ENCODE measurements around the gene ATP6V1G2.

The ATP6V1G2 gene

GRCh38 chr6:31575335-31575901, 29.0 kb upstream of the ATP6V1G2 start, which contains the start of gene TNF:
TSS of gene TNF (plus strand) at chr6:31575565. CDS start at chr6:31575742, 177 bp downstream.
- no peak within 1 kb of the TSS for H3K4me3 ChIP-seq (ENCODE audit: low read depth, low read length)
- no peak within 1 kb of the TSS for H3K9ac ChIP-seq (ENCODE audit: low read depth, low read length)
- peaks cover 10% of the 10 kb centered on the region for H3K27me3 ChIP-seq (ENCODE audit: control insufficient read depth, insufficient read depth, low read length)
- no peaks in the 10 kb centered on the region for H3K9me3 ChIP-seq (ENCODE audit: control insufficient read depth, insufficient read depth, low read length)
- H3K36me3 ChIP-seq (ENCODE audit: control insufficient read depth, insufficient read depth, low read length): no peaks in the 10 kb centered on the region
- H3K4me1 ChIP-seq (ENCODE audit: control insufficient read depth, insufficient read depth, low read length): peaks cover 4% of the 10 kb centered on the region; the same call in 1 of the 2 replicates
- H3K27ac ChIP-seq (ENCODE audit: low read depth, low read length): no peak within 1 kb of the TSS

DNA sequence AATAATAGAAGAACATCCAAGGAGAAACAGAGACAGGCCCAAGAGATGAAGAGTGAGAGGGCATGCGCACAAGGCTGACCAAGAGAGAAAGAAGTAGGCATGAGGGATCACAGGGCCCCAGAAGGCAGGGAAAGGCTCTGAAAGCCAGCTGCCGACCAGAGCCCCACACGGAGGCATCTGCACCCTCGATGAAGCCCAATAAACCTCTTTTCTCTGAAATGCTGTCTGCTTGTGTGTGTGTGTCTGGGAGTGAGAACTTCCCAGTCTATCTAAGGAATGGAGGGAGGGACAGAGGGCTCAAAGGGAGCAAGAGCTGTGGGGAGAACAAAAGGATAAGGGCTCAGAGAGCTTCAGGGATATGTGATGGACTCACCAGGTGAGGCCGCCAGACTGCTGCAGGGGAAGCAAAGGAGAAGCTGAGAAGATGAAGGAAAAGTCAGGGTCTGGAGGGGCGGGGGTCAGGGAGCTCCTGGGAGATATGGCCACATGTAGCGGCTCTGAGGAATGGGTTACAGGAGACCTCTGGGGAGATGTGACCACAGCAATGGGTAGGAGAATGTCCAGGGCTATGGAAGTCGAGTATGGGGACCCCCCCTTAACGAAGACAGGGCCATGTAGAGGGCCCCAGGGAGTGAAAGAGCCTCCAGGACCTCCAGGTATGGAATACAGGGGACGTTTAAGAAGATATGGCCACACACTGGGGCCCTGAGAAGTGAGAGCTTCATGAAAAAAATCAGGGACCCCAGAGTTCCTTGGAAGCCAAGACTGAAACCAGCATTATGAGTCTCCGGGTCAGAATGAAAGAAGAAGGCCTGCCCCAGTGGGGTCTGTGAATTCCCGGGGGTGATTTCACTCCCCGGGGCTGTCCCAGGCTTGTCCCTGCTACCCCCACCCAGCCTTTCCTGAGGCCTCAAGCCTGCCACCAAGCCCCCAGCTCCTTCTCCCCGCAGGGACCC, 28.0 kb upstream of the ATP6V1G2 start:
- H3K4me1 ChIP-seq (ENCODE audit: control insufficient read depth, insufficient read depth, low read length): no peaks in the 10 kb centered on the region; the same call in 1 of the 2 replicates
- no peak overlapping the region for H3K9ac ChIP-seq (ENCODE audit: low read depth, low read length)
- no peak overlapping the region for H3K4me3 ChIP-seq (ENCODE audit: low read depth, low read length)
- H3K9me3 ChIP-seq (ENCODE audit: control insufficient read depth, insufficient read depth, low read length): no peaks in the 10 kb centered on the region
- no peaks in the 10 kb centered on the region; the same call in 1 of the 2 replicates for H3K27me3 ChIP-seq (ENCODE audit: control insufficient read depth, insufficient read depth, low read length)
- no peaks in the 10 kb centered on the region for H3K36me3 ChIP-seq (ENCODE audit: control insufficient read depth, insufficient read depth, low read length)
- no peak overlapping the region for H3K27ac ChIP-seq (ENCODE audit: low read depth, low read length)

DNA sequence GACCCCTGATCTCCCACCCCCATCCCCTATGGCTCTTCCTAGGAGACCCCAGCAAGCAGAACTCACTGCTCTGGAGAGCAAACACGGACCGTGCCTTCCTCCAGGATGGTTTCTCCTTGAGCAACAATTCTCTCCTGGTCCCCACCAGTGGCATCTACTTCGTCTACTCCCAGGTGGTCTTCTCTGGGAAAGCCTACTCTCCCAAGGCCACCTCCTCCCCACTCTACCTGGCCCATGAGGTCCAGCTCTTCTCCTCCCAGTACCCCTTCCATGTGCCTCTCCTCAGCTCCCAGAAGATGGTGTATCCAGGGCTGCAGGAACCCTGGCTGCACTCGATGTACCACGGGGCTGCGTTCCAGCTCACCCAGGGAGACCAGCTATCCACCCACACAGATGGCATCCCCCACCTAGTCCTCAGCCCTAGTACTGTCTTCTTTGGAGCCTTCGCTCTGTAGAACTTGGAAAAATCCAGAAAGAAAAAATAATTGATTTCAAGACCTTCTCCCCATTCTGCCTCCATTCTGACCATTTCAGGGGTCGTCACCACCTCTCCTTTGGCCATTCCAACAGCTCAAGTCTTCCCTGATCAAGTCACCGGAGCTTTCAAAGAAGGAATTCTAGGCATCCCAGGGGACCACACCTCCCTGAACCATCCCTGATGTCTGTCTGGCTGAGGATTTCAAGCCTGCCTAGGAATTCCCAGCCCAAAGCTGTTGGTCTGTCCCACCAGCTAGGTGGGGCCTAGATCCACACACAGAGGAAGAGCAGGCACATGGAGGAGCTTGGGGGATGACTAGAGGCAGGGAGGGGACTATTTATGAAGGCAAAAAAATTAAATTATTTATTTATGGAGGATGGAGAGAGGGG, 27.1 kb upstream of the ATP6V1G2 start:
- H3K9ac ChIP-seq (ENCODE audit: low read depth, low read length): no peak overlapping the region
- H3K9me3 ChIP-seq (ENCODE audit: control insufficient read depth, insufficient read depth, low read length): no peaks in the 10 kb centered on the region
- no peaks in the 10 kb centered on the region for H3K36me3 ChIP-seq (ENCODE audit: control insufficient read depth, insufficient read depth, low read length)
- no peak overlapping the region for H3K27ac ChIP-seq (ENCODE audit: low read depth, low read length)
- H3K27me3 ChIP-seq (ENCODE audit: control insufficient read depth, insufficient read depth, low read length): no peaks in the 10 kb centered on the region; the same call in 1 of the 2 replicates
- no peak overlapping the region for H3K4me3 ChIP-seq (ENCODE audit: low read depth, low read length)
- H3K4me1 ChIP-seq (ENCODE audit: control insufficient read depth, insufficient read depth, low read length): no peaks in the 10 kb centered on the region; the same call in 1 of the 2 replicates

DNA sequence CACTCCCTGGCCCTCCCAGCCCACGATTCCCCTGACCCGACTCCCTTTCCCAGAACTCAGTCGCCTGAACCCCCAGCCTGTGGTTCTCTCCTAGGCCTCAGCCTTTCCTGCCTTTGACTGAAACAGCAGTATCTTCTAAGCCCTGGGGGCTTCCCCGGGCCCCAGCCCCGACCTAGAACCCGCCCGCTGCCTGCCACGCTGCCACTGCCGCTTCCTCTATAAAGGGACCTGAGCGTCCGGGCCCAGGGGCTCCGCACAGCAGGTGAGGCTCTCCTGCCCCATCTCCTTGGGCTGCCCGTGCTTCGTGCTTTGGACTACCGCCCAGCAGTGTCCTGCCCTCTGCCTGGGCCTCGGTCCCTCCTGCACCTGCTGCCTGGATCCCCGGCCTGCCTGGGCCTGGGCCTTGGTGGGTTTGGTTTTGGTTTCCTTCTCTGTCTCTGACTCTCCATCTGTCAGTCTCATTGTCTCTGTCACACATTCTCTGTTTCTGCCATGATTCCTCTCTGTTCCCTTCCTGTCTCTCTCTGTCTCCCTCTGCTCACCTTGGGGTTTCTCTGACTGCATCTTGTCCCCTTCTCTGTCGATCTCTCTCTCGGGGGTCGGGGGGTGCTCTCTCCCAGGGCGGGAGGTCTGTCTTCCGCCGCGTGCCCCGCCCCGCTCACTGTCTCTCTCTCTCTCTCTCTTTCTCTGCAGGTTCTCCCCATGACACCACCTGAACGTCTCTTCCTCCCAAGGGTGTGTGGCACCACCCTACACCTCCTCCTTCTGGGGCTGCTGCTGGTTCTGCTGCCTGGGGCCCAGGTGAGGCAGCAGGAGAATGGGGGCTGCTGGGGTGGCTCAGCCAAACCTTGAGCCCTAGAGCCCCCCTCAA, 25.9 kb upstream of the ATP6V1G2 start, which contains the start of gene LTA:
Gene LTA (plus strand): TSS at position 249 of the 871 bp plus-strand sequence. CDS start 454 bp downstream, at position 703.
- no peak within 1 kb of the TSS for H3K9ac ChIP-seq (ENCODE audit: low read depth, low read length)
- no peaks in the 10 kb centered on the region for H3K9me3 ChIP-seq (ENCODE audit: control insufficient read depth, insufficient read depth, low read length)
- H3K27me3 ChIP-seq (ENCODE audit: control insufficient read depth, insufficient read depth, low read length): no peaks in the 10 kb centered on the region; the same call in 1 of the 2 replicates
- no peak within 1 kb of the TSS for H3K4me3 ChIP-seq (ENCODE audit: low read depth, low read length)
- peaks cover 9% of the 10 kb centered on the region; the same call in 1 of the 2 replicates for H3K4me1 ChIP-seq (ENCODE audit: control insufficient read depth, insufficient read depth, low read length)
- no peak within 1 kb of the TSS for H3K27ac ChIP-seq (ENCODE audit: low read depth, low read length)
- no peaks in the 10 kb centered on the region for H3K36me3 ChIP-seq (ENCODE audit: control insufficient read depth, insufficient read depth, low read length)

GRCh38 chr6:31569861-31570536, 23.6 kb upstream of the ATP6V1G2 start:
- Histone ChIP-seq H3K9me3 (ENCODE audit: control insufficient read depth, insufficient read depth, low read length) (no peaks in the 10 kb centered on the region), H3K4me3 (ENCODE audit: low read depth, low read length) (no peak overlapping the region), H3K4me1 (ENCODE audit: control insufficient read depth, insufficient read depth, low read length) (peaks cover 10% of the 10 kb centered on the region; the same call in 1 of the 2 replicates), H3K27ac (ENCODE audit: low read depth, low read length) (no peak overlapping the region), H3K9ac (ENCODE audit: low read depth, low read length) (no peak overlapping the region), H3K27me3 (ENCODE audit: control insufficient read depth, insufficient read depth, low read length) (no peaks in the 10 kb centered on the region), H3K36me3 (ENCODE audit: control insufficient read depth, insufficient read depth, low read length) (no peaks in the 10 kb centered on the region)

DNA sequence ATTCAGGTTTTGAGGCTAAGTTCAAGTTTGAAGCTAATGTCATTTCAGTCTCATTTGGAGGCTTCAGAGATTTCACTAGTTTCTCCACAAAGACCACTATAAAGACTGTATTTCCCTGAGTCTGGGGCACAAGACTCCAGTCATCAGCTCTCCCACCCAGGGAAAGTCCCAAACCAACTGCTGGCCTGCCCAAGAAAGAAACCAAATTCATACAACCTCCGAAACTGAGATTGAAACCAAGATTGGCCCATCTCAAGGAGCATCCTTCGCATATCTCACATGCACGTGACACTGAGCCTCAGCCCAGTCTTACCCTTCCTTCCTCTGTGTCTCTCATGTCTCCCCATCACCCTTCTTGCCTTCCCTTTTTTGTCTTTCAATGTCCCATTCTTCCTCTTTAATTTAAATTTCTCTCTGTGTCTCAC, 22.1 kb upstream of the ATP6V1G2 start:
- Histone ChIP-seq H3K27me3 (ENCODE audit: control insufficient read depth, insufficient read depth, low read length) (no peaks in the 10 kb centered on the region), H3K4me1 (ENCODE audit: control insufficient read depth, insufficient read depth, low read length) (peaks cover 10% of the 10 kb centered on the region; the same call in 1 of the 2 replicates), H3K4me3 (ENCODE audit: low read depth, low read length) (no peak overlapping the region), H3K9me3 (ENCODE audit: control insufficient read depth, insufficient read depth, low read length) (no peaks in the 10 kb centered on the region), H3K9ac (ENCODE audit: low read depth, low read length) (no peak overlapping the region), H3K27ac (ENCODE audit: low read depth, low read length) (no peak overlapping the region), H3K36me3 (ENCODE audit: control insufficient read depth, insufficient read depth, low read length) (no peaks in the 10 kb centered on the region)

GRCh38 chr6:31567531-31568370, 21.3 kb upstream of the ATP6V1G2 start:
- Histone ChIP-seq H3K9me3 (ENCODE audit: control insufficient read depth, insufficient read depth, low read length) (no peaks in the 10 kb centered on the region), H3K9ac (ENCODE audit: low read depth, low read length) (no peak overlapping the region), H3K27me3 (ENCODE audit: control insufficient read depth, insufficient read depth, low read length) (no peaks in the 10 kb centered on the region), H3K27ac (ENCODE audit: low read depth, low read length) (no peak overlapping the region), H3K36me3 (ENCODE audit: control insufficient read depth, insufficient read depth, low read length) (no peaks in the 10 kb centered on the region), H3K4me1 (ENCODE audit: control insufficient read depth, insufficient read depth, low read length) (peaks cover 10% of the 10 kb centered on the region; the same call in 1 of the 2 replicates), H3K4me3 (ENCODE audit: low read depth, low read length) (no peak overlapping the region)

DNA sequence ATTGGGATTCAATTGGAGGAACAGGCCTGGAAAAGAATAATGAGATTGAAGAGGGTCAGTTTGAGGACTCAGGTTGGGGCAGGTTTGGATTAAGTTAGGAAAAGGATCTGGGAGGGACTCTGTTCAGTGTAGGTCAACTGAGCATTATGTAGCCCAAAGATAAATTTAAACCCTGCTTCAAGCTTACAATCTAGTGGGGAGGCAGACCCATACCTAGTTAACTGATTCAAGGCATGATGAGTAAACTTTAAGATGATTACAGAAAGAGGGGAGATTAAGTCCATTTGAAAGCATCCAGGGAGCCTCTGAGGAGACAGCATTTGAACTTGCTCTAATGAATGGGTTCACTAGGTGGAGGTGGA, 14.3 kb upstream of the ATP6V1G2 start:
- H3K9me3 ChIP-seq (ENCODE audit: control insufficient read depth, insufficient read depth, low read length): no peaks in the 10 kb centered on the region
- H3K9ac ChIP-seq (ENCODE audit: low read depth, low read length): no peak overlapping the region
- no peaks in the 10 kb centered on the region for H3K27me3 ChIP-seq (ENCODE audit: control insufficient read depth, insufficient read depth, low read length)
- H3K4me1 ChIP-seq (ENCODE audit: control insufficient read depth, insufficient read depth, low read length): no peaks in the 10 kb centered on the region
- H3K4me3 ChIP-seq (ENCODE audit: low read depth, low read length): no peak overlapping the region
- H3K27ac ChIP-seq (ENCODE audit: low read depth, low read length): peak overlapping the region; percentile 47
- peaks cover 30% of the 10 kb centered on the region for H3K36me3 ChIP-seq (ENCODE audit: control insufficient read depth, insufficient read depth, low read length)
